GF-D8 (cell line): ENCODE results near the gene PCGF6.
"Not testable (repeated sequence)": the region's sequence is repeated elsewhere in the genome, so short reads cannot be mapped to it uniquely, and the experiment has no call there.

Experiments used
- DNase-seq: peaks from one replicate; lab custom pipeline; 2025; lab: John Stamatoyannopoulos, UW

The PCGF6 gene, protein sequence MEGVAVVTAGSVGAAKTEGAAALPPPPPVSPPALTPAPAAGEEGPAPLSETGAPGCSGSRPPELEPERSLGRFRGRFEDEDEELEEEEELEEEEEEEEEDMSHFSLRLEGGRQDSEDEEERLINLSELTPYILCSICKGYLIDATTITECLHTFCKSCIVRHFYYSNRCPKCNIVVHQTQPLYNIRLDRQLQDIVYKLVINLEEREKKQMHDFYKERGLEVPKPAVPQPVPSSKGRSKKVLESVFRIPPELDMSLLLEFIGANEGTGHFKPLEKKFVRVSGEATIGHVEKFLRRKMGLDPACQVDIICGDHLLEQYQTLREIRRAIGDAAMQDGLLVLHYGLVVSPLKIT

GRCh38 chr10:103350517-103351260 is at the start of gene PCGF6:
Gene PCGF6 (minus strand): TSS chr10:103351140. CDS start chr10:103351066, 74 bp downstream.
- peak; percentile 58 for DNase-seq

DNA sequence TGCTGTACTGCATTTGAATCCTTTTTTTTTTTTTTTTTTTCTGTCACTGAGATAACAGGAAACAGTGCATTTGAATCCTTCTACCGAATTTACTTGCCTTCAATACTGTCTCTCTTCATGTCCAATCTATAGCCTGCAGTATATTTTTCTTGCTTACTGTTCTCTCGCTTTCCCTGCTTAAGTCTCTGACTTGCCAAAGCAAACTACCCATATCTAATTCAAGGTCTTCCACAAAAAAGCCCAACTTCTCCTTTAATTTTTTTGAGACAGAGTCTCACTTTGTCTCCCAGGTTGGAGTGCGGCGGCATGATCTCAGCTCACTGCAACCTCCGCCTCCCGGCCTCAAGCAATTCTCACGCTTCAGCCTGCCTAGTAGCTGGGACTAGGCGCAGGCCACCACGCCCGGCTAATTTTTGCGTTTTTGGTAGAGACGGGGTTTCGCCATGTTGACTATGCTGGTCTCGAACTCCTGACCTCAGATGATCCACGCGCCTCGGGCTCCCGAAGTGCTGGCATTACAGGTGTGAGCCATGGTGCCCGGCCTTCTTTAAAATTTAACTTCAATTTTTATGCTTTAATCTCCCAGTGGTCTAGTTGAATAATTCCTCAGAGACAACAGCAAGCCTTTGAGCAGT is 46.4 kb upstream of the PCGF6 start:
- no peak for DNase-seq

GRCh38 chr10:103396789-103397087 is 45.8 kb upstream of the PCGF6 start:
- DNase-seq: no peak

DNA sequence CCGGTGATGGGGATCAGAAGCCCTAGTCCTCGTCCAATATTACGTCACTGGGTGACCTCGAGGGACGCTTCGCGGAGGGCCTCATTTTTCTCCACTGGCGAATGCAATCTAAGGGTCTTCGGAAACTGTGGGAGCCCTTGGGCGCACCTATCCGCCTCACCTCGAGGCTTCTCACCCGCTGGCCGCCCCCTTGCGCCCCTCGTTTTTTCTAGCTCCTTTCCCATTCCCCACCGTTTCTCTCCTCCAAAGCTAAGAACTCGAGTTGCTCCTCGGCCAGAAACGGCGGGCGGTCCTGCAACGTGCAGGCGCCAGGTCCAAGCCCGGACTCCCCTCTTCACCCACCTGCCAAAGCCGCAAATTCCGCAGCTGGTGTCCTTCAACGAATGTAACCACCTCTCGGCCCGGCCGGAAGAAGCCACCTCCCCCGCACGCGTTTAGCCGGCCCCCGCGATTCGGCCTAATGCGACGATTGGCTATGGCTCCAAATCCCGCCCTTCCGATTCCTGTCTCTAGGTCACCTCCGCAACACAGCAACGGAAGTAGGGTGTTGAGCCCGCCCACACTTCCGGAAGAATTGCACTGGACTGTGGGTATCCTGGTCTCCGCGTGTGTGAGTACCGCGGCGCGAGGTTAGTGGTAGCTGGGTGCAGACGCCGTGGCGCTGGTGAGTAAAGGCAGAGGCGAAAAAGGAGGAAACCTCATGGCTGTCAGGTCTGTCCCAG is 45.3 kb upstream of the PCGF6 start, which contains the start of the genes ATP5MK and PDCD11:
Gene ATP5MK (minus strand): TSS at position 409 of the 722 bp plus-strand sequence. CDS start 4,018 bp downstream, outside the sequence.
Gene PDCD11 (plus strand): TSS at position 560 of the 722 bp plus-strand sequence. CDS start 1,801 bp downstream, outside the sequence.
- DNase-seq: peak; percentile 96

DNA sequence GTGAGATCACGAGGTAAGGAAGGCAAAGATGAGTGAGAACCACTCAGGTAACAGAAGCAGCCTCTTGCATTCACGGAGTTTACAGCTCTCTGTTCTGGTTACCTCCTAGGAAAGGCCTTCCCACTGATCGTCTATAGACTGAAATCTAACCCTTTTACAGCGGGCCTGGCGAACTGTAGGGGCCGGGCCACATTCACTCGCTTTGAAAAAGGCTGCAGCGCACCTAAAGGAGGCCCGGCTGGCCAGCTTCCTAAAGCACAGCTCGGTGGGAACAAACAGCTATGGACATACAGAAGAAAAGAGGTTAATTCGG is 44.8 kb upstream of the PCGF6 start:
- no peak for DNase-seq

GRCh38 chr10:103394180-103394579 is 43.2 kb upstream of the PCGF6 start:
- no peak for DNase-seq

DNA sequence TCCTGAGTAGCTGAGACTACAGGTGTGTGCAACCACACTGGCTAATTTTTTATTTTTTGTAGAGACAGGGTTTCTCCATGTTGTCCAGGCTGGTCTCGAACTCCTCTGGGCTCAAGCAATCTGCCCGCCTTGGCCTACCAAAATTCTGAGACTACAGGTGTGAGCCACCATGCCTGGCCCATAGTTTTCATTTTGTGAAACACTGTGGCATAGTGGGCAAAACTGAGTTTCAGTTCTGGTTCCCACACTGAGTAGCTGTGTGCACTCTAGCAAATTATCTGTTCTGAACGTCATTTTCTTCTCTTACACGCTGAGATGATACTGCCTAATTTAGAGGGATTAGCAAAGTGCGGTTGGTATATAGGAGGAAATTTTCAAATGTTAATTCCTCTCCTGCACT is 31.8 kb upstream of the PCGF6 start:
- no peak for DNase-seq

DNA sequence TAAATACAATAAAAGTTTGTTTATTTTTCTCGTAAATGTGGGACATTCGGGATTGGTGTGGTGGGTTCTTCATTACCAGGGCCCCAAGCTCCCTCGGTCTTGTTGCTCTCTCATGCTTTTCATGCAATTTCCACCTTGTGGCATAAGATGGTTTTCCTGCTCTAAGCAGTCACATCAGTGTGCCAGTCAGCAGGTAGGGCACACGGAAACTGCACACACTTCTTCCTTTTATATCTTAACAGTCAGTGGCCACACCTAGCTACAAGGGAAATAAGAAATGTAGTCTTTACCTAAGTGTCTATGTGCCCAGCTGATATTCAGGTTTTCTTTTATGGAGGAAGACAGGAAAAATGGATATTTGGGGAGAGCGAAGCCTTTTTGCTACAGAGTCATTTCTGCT is 23.3 kb upstream of the PCGF6 start:
- DNase-seq: no peak

DNA sequence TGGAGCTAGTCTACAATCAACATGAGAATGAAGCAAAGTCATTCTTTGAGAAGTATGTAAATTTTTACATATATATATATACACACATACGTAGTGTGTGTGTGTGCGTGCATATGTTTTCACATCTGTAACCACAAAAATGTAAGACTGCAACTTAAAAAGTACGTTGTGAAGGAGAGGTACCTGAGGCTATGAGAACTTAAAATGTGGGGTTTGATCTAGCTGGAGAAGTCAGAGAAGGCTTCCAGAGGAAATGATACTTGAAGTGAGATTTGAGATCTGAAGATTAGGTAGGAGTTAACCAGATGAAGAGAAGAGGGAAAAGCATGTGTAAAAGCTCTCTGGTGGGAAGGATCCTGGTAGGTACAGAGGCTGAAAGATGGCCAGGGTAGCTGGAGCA is 22.6 kb upstream of the PCGF6 start:
- DNase-seq: no peak

- peak; percentile 91 for DNase-seq
These were observed 17.0 kb upstream of the PCGF6 start, which contains the start of gene TAF5 for GRCh38 chr10:103367782-103368518. Gene TAF5 (plus strand): TSS chr10:103367976. CDS start chr10:103367990, 14 bp downstream.

DNA sequence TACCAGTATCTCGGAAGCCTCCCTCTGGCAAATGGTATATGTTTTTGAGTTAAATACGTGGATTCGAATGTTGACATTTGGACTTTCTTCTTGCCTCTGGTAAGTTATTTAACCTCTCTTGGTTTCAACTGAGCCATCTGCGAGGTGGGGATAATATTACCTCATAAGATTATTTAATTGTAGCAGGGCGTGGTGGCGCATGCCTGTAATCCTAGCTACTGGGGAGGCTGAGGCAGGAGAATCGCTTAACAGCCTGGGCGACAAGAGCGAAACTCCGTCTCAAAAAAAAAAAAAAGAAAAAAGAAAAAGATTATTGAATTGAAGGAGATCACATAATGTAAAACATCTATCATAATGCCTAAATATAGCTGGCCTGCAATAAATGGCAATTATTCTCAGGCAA is 16.4 kb upstream of the PCGF6 start:
- DNase-seq: no peak

- DNase-seq: not testable (repeated sequence)
These were observed 9.9 kb upstream of the PCGF6 start for GRCh38 chr10:103360791-103361190.

GRCh38 chr10:103359493-103359892 is 8.6 kb upstream of the PCGF6 start:
- not testable (repeated sequence) for DNase-seq

DNA sequence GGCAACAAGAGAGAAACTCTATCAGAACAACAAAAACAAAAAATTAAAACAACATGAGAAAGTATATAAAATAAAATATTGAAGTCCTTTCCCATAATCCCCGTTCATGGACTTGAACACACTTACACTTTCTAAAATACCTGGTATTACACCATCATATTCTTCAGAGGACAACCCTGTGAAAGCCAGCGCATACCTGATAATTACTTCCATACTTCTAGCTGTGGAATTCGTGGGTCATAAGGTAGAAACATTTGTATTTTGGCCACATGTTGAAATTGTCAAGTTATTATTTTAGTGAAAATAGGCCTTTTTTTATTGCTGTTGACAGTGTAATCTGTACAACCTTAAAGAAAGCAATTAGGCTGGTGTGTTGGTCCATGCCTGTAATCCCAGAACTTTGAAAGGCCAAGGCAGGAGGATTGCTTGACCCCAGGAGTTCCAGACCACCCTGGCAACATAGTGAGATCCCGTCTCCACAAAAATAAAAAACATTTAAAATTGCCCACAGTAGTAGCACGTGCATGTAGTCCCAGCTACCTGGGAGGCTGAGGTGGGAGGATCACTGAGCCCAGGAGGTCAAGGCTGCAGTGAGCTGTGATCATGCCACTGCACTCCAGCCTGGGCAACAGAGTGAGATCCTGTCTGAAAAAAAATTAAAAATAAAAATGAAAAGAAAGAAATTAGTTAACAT is 5.1 kb upstream of the PCGF6 start:
- DNase-seq: no peak

- not testable (repeated sequence) for DNase-seq
These were observed 3.6 kb upstream of the PCGF6 start for GRCh38 chr10:103354567-103354966.

DNA sequence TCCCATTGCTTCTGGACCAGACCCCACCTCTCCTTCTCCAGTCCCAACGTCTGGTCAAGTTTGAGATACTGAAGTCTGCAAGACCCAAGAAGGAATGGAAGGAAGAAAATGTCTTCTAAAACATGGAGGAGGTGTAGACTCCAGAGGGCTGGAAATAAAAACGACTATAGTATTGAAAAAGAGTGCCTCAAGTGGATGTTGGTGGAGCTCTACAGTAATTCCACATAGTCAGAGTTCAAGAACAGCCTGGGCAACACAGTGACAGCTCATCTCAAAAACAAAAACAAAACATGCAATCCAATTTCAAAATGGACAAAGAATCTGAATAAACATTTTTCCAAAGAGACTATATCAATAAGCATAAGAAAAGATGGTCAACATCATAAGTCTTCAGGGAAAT is 2.3 kb upstream of the PCGF6 start:
- DNase-seq: no peak

DNA sequence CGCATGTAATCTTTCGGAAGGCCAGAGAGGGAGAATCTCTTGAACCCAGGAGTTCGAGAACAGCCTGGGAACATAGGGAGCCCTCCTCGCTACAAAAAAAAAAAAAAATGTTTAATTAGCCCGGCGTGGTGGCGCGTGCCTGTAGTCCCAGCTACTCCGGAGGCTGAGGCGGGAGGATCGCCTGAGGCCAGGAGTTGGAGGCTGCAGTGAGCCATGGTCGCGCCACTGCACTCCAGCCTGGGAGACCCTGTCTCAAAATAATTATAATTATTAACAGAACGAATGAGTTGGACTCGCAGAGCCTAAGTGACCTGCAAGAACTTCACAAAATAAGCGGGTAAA is 794 bp downstream of the PCGF6 start:
- no peak for DNase-seq

DNA sequence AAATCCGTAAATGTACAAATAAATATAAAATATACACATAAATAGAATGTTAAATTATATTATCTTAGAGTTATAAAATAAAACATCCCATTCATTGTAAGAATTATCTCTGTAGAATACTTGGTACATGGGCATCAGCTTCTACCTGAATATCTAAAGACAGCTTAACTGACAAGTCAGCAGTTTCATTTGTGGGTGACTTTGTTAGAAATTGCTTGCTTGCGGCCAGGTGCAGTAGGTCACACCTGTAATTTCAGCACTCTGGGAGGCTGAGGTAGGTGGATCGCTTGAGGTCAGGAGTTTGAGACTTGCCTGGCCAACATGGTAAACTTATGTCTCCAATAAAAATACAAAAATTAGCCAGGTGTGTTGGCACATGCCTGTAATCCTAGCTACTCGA is 14.6 kb downstream of the PCGF6 start:
- DNase-seq: no peak

GRCh38 chr10:103334567-103334966 is 16.4 kb downstream of the PCGF6 start:
- no peak for DNase-seq

- DNase-seq: no peak
These were observed 16.9 kb downstream of the PCGF6 start for GRCh38 chr10:103333934-103334520.

DNA sequence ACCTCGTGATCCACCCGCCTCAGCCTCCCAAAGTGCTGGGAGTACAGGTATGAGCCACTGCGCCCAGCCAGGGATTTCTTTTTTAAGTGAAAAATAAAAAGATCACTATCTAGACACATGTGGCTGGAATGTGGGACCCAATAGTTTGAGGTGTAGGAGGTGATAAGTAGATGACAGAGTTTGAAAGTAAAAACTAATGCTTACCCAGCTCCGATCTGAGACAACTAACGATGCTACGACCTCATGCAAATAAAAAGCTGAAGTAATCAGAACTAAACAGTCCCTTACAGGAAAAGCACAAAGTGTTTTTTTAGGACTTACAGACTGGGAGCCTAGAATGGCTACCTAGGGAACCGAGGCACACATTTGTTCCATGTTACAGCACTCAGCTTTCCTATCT is 23.0 kb downstream of the PCGF6 start:
- no peak for DNase-seq
